Erythroblast (primary cell): ENCODE results near the gene DSG2.

Experiments used
- DNase-seq, 2 experiments: peaks; one replicate each; lab custom pipeline; 2025; lab: John Stamatoyannopoulos, UW
- GATA1 ChIP-seq: IDR thresholded peaks from 2 replicates; pipeline ENCODE4 v1.6.1; 2011; ENCODE audit warnings: low read depth, mild to moderate bottlenecking, control low read depth, low read length, moderate library complexity
- POLR2A ChIP-seq: IDR thresholded peaks from 2 replicates; pipeline ENCODE4 v1.6.1; 2011; ENCODE audit warnings: mild to moderate bottlenecking, low read length

The DSG2 gene

DNA sequence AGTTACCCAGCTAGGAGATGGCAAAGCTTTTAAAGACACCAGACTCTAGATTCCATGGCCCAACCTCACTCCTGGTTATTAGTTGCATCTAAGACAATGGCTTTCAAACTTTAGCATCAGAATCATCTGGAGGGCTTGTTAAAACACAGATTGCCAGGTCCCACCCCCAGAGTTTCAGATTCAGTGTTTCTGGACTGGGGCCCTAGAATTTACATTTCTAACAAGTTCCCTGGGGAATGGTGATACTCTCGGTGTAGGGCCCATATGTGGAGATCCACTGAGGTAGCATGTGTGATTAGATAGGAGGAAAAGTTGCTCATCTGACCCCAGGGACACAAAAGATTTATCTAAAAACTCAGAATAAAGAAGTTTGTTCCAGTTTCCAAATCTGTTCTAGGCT lies 79.2 kb downstream of the DSG2 start:
- no peak for DNase-seq
- TF ChIP-seq POLR2A (no peak), GATA1 (no peak)

DNA sequence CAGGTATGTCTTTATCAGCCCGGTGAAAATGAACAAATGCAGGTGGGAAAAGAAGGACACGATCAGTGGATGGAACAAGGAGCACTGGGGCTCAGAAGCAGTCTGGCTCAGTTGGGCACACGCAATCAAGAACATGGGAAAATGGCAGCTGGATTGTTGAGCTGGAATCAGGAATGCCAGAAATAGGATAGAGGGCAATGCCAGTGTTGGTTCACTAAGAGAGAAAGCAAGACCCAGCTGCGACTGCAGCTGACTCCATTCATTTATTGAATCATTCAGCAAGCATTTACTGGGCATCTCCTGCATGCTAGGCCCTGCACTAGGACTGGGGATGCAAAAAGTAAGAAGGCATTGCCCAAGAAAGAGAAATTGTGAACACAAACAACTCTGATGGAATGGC lies 80.1 kb downstream of the DSG2 start:
- TF ChIP-seq GATA1: no peak
- DNase-seq: no peak

DNA sequence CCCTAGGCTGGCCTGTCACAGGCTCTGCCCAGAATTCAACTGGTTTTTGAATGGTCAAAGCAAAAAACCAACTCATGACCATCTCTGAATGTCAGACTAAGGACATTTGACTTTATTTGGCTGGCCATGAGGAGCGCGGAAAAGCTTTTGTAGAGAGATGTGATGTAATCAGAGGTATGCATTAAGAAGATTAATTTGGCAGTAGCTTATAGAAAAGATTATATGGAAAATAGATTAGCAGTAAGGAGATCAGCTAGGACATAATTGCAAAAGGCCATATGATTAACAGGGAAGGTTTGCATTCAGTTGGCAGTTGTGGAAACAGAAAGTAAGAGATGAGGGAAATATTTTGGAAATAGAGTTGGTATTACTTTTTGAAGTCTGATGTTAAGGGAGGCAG lies 81.4 kb downstream of the DSG2 start:
- no peak for DNase-seq
- no peak for TF ChIP-seq POLR2A
- no peak for TF ChIP-seq GATA1

DNA sequence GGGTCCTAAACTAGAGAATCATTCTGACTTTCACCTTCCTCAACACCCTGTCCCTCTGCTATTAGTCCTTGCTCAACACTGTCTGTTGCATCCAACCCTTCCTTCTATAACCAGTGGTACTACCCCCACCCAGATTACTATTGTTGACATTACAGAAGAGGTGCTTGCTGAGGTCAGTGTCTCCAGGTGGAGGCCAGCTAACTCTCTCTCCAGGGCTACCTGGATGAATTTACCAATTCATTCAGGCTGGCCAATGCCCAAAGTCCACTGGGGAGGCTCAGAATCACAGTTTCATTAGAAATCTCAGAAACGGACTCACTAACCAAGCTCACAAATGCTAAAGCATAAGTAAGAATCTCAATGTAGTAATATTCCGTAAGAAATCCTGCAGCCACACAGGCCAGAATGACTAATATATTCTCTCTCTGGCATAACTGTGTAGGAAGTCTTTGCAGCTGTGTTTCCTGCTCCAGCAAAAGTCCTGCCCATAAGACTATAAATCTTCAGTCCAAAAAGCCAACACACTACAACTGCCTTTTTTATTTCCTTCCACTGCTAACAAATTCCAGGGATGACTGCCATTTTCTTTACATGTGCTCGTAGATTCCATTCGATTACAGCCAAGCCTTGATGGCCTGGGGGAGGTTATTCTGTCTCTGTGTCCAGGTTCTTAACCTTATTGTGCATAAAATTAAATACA lies 83.7 kb downstream of the DSG2 start:
- DNase-seq: no peak
- TF ChIP-seq POLR2A: no peak

DNA sequence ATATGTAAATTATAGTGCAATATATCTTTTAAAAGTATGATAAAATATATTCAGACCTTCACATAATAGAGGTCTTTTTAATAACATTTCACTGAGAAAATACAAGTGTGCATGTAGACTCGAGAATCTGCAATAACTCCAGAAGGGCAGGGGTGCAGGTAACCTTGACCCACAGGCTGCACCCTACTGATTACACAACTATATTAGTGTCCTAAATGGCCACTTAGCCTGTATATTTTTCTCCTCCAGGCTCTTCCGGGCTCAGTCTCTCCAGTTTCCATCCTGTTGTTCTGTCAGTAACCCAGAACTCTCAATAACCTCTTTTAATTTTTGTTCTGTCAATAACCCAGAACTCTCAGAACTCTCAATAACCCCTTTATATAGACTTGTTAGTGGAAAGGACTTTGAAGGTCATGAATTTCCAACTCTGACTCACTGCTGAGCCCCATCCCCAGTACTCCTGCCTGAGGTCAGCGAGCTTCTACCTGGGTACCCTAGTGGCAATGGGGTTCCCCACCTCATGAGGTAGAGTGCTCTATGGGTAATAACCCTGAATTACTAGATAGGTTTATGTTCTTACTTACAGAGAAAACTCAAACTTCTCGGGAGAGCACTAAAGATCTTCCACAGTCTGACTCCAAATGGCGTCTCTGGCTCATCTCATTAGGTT lies 85.3 kb downstream of the DSG2 start:
- TF ChIP-seq POLR2A (no peak), GATA1 (no peak)
- DNase-seq: no peak

DNA sequence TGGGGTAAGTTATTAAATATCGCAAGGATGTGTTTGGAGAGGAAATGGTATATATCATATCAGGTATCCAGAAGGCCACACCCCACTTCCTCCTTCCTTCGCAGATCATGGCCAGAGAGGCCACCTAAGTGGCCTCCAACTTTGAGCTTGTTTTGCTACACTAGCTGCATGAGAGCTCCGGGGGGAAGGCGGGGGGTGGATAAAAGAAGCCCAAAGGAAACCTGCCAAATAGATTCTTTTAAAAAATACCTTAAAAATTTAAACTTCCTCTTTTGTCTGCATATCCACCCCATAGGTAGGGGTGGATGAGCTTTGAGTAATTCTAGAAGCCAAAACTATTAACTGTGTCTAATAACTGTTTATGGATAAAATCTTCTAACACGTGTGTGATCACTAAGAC lies 88.0 kb downstream of the DSG2 start:
- DNase-seq: no peak
- TF ChIP-seq POLR2A: no peak
- no peak for TF ChIP-seq GATA1

DNA sequence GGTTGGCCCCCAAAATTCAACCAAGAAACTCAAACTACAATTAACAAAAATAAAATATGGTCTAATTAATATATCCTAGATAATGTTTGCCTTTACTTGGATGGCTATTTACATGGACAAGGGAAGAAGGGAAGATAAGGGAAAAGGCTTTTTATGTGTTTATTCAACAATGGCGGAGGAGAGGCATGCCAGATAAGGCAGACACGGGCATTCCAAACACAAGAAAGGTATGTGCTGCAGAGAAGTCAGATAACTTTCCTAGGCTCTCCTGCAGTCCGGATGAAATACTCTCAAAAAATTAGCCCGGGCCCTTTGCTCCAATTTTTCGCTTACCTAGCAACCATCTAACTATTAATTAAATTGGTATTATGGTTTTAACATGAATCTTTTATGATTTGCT lies 88.6 kb downstream of the DSG2 start:
- no peak for TF ChIP-seq POLR2A
- no peak for TF ChIP-seq GATA1

DNA sequence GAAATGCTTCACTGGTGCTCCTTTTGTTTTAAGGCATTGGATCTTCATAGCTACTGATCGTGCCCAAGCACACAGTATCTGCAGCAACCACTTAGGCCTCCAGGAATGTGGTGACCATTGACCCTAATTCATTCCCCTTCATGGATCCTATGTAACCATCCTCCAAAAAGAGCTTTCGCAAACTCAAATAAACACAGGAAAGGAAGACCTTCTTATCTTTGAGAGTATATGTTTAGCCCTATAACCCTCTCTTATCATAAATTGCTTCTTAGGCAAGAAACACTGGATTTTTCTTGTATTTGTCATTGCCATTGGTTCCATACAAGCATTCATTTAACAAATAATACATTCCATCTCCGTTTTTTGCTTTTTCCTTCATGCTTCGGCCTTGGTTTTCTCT lies 89.6 kb downstream of the DSG2 start:
- TF ChIP-seq POLR2A (no peak), GATA1 (no peak)
- no peak for DNase-seq

More for the DNA sequence above, 88.6 kb downstream of the DSG2 start:
- DNase-seq: no peak

DNA sequence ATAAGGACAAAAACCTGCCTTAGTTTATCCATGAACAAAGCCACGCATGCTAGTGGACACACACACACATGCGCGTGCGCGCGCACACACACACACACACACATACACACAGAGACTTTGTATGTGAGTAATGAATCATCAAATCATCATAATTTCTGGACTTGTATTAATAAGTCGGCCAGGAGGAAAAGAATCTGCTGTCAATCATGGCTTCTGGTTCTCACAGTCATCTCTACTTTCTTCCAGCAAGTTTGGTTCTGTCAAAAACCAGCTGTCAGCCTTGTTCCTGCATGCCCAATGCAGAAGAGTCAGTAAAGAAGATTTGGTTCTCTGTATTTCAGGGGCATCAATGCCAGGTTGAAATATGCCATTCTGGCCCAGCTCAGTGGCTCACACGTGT lies 92.6 kb downstream of the DSG2 start:
- no peak for DNase-seq
- no peak for TF ChIP-seq GATA1
- no peak for TF ChIP-seq POLR2A

DNA sequence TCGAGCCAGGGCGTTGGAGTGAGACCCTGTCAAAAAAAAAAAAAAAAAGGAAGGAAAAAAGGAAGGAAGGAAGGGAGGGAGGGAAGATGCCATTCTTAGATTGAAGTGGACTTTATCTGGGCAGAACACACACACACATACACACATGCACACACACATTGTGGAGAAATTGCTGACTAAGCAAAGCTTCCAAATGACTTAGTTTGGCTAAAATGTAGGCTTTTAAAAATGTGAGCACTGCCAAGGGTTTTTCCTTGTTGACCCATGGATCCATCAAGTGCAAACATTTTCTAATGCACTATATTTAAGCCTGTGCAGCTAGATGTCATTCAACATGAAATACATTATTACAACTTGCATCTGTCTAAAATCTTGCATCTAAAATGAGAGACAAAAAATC lies 93.1 kb downstream of the DSG2 start:
- TF ChIP-seq POLR2A: no peak
- no peak for TF ChIP-seq GATA1
- no peak for DNase-seq

DNA sequence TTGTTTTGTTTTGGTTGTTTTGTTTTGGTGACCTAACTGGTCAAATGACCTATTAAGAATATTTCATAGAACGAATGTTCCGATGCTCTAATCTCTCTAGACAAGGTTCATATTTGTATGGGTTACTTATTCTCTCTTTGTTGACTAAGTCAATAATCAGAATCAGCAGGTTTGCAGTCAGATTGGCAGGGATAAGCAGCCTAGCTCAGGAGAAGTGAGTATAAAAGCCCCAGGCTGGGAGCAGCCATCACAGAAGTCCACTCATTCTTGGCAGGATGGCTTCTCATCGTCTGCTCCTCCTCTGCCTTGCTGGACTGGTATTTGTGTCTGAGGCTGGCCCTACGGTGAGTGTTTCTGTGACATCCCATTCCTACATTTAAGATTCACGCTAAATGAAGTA lies 93.7 kb downstream of the DSG2 start, which contains the start of gene TTR:
Gene TTR (plus strand): TSS at position 250 of the 400 bp plus-strand sequence. CDS start 26 bp downstream, at position 276.
- no peak for DNase-seq
- TF ChIP-seq POLR2A (no peak), GATA1 (no peak)

DNA sequence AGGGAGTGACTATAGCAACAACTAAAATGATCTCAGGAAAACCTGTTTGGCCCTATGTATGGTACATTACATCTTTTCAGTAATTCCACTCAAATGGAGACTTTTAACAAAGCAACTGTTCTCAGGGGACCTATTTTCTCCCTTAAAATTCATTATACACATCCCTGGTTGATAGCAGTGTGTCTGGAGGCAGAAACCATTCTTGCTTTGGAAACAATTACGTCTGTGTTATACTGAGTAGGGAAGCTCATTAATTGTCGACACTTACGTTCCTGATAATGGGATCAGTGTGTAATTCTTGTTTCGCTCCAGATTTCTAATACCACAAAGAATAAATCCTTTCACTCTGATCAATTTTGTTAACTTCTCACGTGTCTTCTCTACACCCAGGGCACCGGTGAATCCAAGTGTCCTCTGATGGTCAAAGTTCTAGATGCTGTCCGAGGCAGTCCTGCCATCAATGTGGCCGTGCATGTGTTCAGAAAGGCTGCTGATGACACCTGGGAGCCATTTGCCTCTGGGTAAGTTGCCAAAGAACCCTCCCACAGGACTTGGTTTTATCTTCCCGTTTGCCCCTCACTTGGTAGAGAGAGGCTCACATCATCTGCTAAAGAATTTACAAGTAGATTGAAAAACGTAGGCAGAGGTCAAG lies 94.7 kb downstream of the DSG2 start:
- DNase-seq: no peak
- TF ChIP-seq GATA1: no peak
- no peak for TF ChIP-seq POLR2A

DNA sequence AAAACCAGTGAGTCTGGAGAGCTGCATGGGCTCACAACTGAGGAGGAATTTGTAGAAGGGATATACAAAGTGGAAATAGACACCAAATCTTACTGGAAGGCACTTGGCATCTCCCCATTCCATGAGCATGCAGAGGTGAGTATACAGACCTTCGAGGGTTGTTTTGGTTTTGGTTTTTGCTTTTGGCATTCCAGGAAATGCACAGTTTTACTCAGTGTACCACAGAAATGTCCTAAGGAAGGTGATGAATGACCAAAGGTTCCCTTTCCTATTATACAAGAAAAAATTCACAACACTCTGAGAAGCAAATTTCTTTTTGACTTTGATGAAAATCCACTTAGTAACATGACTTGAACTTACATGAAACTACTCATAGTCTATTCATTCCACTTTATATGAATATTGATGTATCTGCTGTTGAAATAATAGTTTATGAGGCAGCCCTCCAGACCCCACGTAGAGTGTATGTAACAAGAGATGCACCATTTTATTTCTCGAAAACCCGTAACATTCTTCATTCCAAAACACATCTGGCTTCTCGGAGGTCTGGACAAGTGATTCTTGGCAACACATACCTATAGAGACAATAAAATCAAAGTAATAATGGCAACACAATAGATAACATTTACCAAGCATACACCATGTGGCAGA lies 97.3 kb downstream of the DSG2 start:
- no peak for TF ChIP-seq POLR2A
- no peak for TF ChIP-seq GATA1
- no peak for DNase-seq
